ENCODE data around the gene LAMC3.

Gene LAMC3

DNA sequence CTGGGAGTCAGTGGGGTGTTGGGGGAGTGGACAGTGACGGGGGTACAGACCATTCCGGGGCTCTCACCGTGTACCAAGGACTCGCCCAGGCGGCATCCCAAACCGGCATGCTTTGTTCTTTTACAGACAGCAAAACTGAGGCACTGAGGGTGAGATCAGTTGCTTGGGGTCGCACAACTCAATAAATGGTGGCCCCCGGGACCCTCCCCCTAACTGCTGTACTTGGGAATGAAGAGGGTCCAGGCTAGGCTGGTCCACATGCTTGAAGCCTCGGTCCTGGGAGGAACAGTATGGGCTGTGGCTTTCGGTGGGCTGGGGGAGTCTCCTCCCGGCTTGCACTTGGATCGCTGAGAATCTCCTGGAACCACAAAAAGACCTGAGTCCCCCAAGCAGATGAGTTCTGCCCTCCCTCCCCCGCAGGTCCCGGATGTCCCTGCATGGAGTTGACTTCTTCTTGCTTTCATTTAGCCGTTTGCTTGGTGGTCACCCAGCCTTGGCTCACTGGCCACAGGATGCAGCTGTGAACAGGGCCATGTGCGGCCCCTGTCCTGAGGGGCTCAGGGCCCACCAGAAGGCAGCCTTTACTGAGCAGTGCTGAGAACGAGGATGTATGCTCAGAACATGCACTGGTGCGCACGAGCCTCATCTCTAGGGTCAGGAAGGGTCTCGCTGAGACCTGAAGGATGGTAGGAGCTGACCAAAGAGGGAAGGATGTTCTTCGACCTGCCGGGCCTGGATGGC is 4.2 kb downstream of the LAMC3 start:
- H3K27ac ChIP-seq (ENCODE audit: low read depth, low read length, severe bottlenecking): peak overlapping the region; percentile 2
- no peak overlapping the region for H3K4me3 ChIP-seq (ENCODE audit: extremely low read depth, insufficient read depth, low read length, poor library complexity, severe bottlenecking)
- 93 to 95% methylated on average over 20 to 21 of the region's 22 CpGs for WGBS, 2 experiments (ENCODE audit: insufficient coverage in 2 of 2)

DNA sequence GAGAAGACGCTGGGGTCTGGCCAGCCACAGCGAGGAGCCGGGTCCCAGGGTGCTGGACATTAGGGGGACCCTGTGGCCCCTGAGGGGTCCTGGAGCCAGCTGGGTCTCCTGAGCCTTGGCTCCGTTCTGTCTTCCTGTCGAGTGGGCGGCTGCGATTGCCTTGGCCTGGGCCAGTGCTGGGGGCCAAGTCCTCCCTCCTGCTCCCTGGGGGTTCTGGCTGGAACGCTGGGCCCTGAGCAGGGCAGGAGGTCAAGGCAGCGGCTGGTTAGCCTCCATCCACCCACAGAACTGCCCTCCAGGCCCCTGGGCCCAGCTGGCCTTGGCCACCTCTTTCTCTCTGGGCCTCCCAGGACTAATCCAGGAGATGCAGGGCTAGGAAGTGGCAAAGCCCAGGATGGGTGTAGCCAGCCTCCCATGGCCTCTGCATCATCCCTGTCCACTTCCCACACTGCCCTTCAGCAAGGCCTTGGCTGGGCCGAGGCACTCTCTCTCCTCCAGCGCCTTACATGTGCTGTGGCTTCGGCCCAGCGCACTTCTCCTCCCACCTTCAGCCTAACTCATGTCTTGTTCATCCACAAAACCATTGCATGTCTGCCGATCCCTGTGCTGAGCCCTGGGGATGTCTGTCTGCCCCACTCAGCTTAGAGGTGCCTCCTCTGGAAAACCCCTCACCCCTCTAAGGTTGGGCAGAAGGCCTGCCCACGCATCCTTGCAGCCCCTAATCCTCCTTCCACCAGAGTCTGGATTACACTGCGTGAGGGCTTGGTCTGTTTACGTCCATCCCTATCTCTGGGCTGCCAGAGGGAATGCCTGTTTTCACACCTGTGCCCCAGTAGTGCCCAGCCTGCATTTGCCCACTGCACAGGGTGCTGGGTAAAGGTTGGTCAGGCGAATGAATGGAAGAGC is 5.0 kb downstream of the LAMC3 start:
- H3K27ac ChIP-seq (ENCODE audit: low read depth, low read length, severe bottlenecking): no peak overlapping the region
- no peak overlapping the region for H3K4me3 ChIP-seq (ENCODE audit: extremely low read depth, insufficient read depth, low read length, poor library complexity, severe bottlenecking)
- H3K4me1 ChIP-seq (ENCODE audit: control insufficient read depth, insufficient read depth, low read length, poor library complexity, severe bottlenecking): no peaks in the 10 kb centered on the region
- H3K9me3 ChIP-seq (ENCODE audit: control insufficient read depth, low read length): no peaks in the 10 kb centered on the region
- H3K36me3 ChIP-seq (ENCODE audit: control insufficient read depth, insufficient read depth, low read length): no peaks in the 10 kb centered on the region
- WGBS, 2 experiments (ENCODE audit: insufficient coverage in 2 of 2): 94 to 98% methylated on average over 16 of the region's 18 CpGs

More for the DNA sequence above, 4.2 kb downstream of the LAMC3 start:
- Histone ChIP-seq H3K36me3 (ENCODE audit: control insufficient read depth, insufficient read depth, low read length) (no peaks in the 10 kb centered on the region), H3K9me3 (ENCODE audit: control insufficient read depth, low read length) (no peaks in the 10 kb centered on the region), H3K4me1 (ENCODE audit: control insufficient read depth, insufficient read depth, low read length, poor library complexity, severe bottlenecking) (no peaks in the 10 kb centered on the region)

DNA sequence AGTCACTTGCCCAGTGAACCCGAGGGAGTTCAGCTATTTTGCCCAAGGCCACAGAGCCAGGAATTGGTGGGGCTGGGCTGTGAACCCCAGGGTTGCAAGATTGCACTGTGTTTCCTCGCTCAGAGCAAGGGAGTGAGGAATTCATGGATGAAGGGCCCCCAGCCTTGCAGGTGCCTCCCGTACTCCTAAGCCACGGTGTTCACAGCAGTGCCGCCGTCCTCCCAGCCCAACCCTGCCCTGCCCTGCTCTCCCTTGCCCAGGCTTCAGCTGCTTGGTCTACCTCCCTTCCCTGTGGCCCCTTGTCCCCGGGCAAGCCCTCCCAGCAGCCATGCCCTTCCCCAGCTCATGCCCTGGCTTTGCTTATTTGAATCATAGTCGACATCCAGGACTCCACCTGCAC is 6.1 kb downstream of the LAMC3 start:
- Histone ChIP-seq H3K27ac (ENCODE audit: low read depth, low read length, severe bottlenecking) (no peak overlapping the region), H3K4me1 (ENCODE audit: control insufficient read depth, insufficient read depth, low read length, poor library complexity, severe bottlenecking) (no peaks in the 10 kb centered on the region)

DNA sequence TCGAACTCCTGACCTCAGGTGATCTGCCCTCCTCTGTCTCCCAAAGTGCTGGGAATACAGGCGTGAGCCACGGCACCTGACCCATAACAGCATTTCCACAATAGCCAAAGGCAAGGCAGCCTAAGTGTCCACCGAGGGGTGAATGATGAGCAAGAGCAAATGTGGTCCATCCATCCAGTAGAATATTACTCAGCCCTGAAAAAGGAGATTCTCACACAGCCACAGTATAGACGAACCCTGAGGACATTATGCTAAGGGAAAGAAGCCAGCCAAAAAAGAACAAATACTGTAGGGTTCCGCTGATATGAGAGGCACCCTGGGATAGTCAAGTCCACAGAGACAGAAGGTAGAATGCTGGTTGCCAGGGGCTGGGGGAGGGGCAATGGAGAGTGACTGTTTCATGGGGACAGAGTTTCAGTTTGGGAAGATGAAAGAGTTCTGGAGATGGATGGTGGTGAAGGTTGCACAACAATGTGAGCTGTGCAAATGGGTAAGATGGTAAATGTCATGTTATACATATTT is 7.0 kb downstream of the LAMC3 start:
- Histone ChIP-seq H3K9me3 (ENCODE audit: control insufficient read depth, low read length) (no peaks in the 10 kb centered on the region), H3K36me3 (ENCODE audit: control insufficient read depth, insufficient read depth, low read length) (no peaks in the 10 kb centered on the region), H3K4me3 (ENCODE audit: extremely low read depth, insufficient read depth, low read length, poor library complexity, severe bottlenecking) (no peak overlapping the region), H3K4me1 (ENCODE audit: control insufficient read depth, insufficient read depth, low read length, poor library complexity, severe bottlenecking) (no peaks in the 10 kb centered on the region), H3K27ac (ENCODE audit: low read depth, low read length, severe bottlenecking) (no peak overlapping the region)
- WGBS, 2 experiments (ENCODE audit: insufficient coverage in 2 of 2): 75 to 100% methylated on average over 3 to 4 of the region's 6 CpGs

More for the DNA sequence above, 6.1 kb downstream of the LAMC3 start:
- Histone ChIP-seq H3K4me3 (ENCODE audit: extremely low read depth, insufficient read depth, low read length, poor library complexity, severe bottlenecking) (no peak overlapping the region), H3K9me3 (ENCODE audit: control insufficient read depth, low read length) (no peaks in the 10 kb centered on the region), H3K36me3 (ENCODE audit: control insufficient read depth, insufficient read depth, low read length) (no peaks in the 10 kb centered on the region)
- 95% methylated on average over 8 of the region's 8 CpGs for WGBS, 2 experiments (ENCODE audit: insufficient coverage in 2 of 2)

DNA sequence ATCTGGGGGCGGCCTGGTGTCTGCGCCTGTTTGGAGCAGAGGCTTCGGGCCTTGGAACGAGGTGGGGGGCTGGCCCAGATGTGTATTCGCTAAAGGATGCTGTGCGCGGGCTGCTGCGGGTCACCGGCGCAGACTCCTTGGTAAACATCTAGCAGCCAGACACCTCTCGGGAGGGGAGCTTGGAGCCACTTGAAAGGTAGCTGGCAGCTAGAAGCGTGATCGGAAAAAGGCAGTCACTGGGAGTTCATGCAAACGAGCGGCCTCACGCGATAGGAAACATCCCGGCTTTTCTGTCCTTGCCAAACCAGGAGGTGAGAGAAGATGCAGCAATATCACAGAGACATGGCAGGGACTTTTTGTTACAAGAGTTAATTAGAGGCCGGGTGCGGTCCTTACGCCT is 8.1 kb downstream of the LAMC3 start:
- no peak overlapping the region for H3K27ac ChIP-seq (ENCODE audit: low read depth, low read length, severe bottlenecking)
- no peaks in the 10 kb centered on the region for H3K9me3 ChIP-seq (ENCODE audit: control insufficient read depth, low read length)
- H3K4me1 ChIP-seq (ENCODE audit: control insufficient read depth, insufficient read depth, low read length, poor library complexity, severe bottlenecking): no peaks in the 10 kb centered on the region
- H3K36me3 ChIP-seq (ENCODE audit: control insufficient read depth, insufficient read depth, low read length): no peaks in the 10 kb centered on the region
- WGBS, 2 experiments (ENCODE audit: insufficient coverage in 2 of 2): 89 to 94% methylated on average over 18 to 21 of the region's 21 CpGs
- H3K4me3 ChIP-seq (ENCODE audit: extremely low read depth, insufficient read depth, low read length, poor library complexity, severe bottlenecking): no peak overlapping the region

DNA sequence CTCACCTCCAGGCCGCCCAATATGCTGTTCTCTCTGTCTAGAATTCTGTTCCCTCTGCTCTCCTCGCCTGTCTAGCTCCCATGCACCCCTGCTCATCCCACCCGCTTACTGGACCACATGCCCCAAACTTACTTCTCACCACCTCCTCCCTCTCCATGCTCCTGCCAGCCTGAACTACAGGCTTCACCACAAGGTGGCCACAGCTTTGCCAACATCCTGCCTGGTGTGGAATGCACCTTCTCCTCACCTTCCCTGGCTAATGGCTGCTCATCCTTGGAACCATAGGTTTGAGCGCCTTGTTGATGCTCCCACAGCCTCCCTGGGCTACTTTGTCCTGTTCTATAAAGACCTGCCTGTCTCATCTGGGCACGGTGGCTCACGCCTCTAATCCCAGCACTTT is 9.6 kb downstream of the LAMC3 start:
- no peak overlapping the region for H3K27ac ChIP-seq (ENCODE audit: low read depth, low read length, severe bottlenecking)
- no peaks in the 10 kb centered on the region for H3K9me3 ChIP-seq (ENCODE audit: control insufficient read depth, low read length)
- H3K4me3 ChIP-seq (ENCODE audit: extremely low read depth, insufficient read depth, low read length, poor library complexity, severe bottlenecking): no peak overlapping the region
- no peaks in the 10 kb centered on the region for H3K36me3 ChIP-seq (ENCODE audit: control insufficient read depth, insufficient read depth, low read length)
- WGBS, 2 experiments (ENCODE audit: insufficient coverage in 2 of 2): 84 to 93% methylated on average over 6 of the region's 6 CpGs
- no peaks in the 10 kb centered on the region for H3K4me1 ChIP-seq (ENCODE audit: control insufficient read depth, insufficient read depth, low read length, poor library complexity, severe bottlenecking)

DNA sequence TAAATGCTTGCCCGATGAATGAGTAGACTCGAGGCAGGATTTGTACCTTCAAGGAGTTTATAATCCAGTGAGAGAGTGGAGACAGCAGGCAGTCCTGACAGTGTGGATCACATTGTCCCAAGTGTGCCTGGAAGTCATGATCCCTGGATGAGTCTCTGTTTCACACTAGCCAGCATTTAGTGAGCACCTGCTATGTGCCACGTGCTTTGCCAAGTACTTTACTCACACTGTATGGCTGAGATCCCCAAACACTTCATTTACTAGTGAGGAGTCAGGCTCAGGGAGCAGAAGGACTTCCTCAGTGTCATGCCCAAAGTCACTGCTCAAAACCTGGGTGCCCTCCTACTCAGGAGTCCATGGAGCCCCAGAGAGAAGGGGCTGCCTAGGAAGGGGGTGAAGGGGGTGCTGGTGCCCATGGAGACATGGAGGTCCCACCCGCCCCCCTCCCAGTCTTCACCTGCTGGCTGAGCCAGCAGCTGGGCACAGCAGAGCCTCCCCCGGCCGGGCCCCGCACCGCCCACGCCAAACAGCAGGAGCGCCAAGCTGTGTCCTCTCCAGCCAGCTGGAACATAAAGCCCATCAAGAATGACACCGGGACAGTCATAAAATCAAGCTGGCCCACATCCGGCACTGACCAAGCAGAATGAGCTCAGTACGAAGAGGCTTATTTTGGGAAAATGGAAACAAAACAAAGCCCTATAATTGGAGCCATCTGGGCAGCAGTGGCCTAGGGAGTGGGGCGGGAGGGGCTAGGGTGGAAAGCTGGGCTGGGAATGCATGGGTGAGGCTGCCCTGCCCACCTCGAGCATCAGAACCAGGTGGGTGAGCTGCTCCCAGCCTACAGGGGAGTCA is 10.6 kb downstream of the LAMC3 start:
- no peak overlapping the region for H3K27ac ChIP-seq (ENCODE audit: low read depth, low read length, severe bottlenecking)
- no peaks in the 10 kb centered on the region for H3K36me3 ChIP-seq (ENCODE audit: control insufficient read depth, insufficient read depth, low read length)
- H3K4me1 ChIP-seq (ENCODE audit: control insufficient read depth, insufficient read depth, low read length, poor library complexity, severe bottlenecking): no peaks in the 10 kb centered on the region
- H3K9me3 ChIP-seq (ENCODE audit: control insufficient read depth, low read length): no peaks in the 10 kb centered on the region
- H3K4me3 ChIP-seq (ENCODE audit: extremely low read depth, insufficient read depth, low read length, poor library complexity, severe bottlenecking): no peak overlapping the region
- 94 to 95% methylated on average over 10 to 12 of the region's 15 CpGs for WGBS, 2 experiments (ENCODE audit: insufficient coverage in 2 of 2)

DNA sequence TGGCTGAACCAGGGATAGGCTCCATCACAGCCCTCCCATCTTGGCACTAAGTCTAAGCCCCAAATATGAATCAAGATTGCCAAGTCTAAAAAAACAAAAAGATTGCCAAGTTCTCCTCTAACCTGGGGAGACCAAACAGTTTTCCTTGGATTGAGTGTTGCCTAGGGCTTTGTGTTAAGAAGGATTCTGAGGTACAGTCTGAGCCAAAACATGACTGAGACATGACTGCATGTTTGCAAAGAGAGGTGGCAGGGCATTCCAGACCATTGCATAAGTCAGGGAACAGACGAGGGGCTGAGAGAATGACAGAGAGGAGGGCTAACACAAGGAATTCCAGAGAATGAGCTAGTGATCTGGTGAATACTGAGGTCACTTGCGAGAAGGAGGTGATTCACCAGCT is 11.4 kb downstream of the LAMC3 start:
- Histone ChIP-seq H3K4me1 (ENCODE audit: control insufficient read depth, insufficient read depth, low read length, poor library complexity, severe bottlenecking) (no peaks in the 10 kb centered on the region), H3K36me3 (ENCODE audit: control insufficient read depth, insufficient read depth, low read length) (no peaks in the 10 kb centered on the region), H3K4me3 (ENCODE audit: extremely low read depth, insufficient read depth, low read length, poor library complexity, severe bottlenecking) (no peak overlapping the region), H3K27ac (ENCODE audit: low read depth, low read length, severe bottlenecking) (no peak overlapping the region), H3K9me3 (ENCODE audit: control insufficient read depth, low read length) (no peaks in the 10 kb centered on the region)
- 60 to 62% methylated on average over 1 to 2 of the region's 2 CpGs for WGBS, 2 experiments (ENCODE audit: insufficient coverage in 2 of 2)

DNA sequence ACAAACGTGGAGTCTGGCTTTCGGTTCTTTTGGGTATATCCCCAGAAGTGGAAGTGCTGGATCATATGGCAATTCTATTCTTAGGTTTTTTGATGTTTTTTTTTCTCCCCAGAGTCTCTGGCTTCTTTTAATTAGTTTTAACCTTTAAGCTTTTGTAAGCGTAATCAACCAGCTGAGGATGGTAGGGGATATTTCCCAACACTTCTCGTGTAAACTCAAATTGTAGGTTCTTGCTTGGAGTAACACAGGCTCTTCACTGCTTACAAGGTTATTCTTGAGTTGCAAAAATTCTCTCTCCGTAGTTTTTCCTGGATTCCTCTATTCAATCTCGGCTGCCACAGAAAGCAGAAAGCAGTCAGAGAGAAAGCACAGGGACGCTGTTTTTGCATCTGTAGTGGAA is 11.9 kb downstream of the LAMC3 start:
- no peaks in the 10 kb centered on the region for H3K9me3 ChIP-seq (ENCODE audit: control insufficient read depth, low read length)
- no peak overlapping the region for H3K4me3 ChIP-seq (ENCODE audit: extremely low read depth, insufficient read depth, low read length, poor library complexity, severe bottlenecking)
- H3K36me3 ChIP-seq (ENCODE audit: control insufficient read depth, insufficient read depth, low read length): no peaks in the 10 kb centered on the region
- H3K27ac ChIP-seq (ENCODE audit: low read depth, low read length, severe bottlenecking): peak overlapping the region; percentile 41
- 94 to 96% methylated on average over 4 to 5 of the region's 7 CpGs for WGBS, 2 experiments (ENCODE audit: insufficient coverage in 2 of 2)
- no peaks in the 10 kb centered on the region for H3K4me1 ChIP-seq (ENCODE audit: control insufficient read depth, insufficient read depth, low read length, poor library complexity, severe bottlenecking)

DNA sequence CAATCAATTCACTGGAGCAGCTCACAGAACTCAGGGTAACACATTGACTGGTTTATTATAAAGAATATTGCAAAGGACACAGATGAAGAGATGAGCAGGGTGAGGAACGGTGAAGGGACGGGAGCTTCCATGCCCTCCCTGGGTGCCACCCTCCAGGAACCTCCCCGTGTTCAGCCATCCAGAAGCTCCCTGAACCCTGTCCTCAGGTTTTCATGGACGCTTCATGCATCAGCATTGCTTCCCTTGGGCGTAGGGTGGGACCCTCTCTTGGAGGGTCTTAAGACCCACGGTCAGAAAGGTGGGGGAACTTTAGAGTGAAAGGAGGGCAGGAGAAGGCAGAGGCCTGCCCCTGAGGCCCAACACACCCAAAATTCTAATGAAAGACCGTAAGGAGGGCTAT is 12.8 kb downstream of the LAMC3 start:
- H3K4me3 ChIP-seq (ENCODE audit: extremely low read depth, insufficient read depth, low read length, poor library complexity, severe bottlenecking): no peak overlapping the region
- H3K4me1 ChIP-seq (ENCODE audit: control insufficient read depth, insufficient read depth, low read length, poor library complexity, severe bottlenecking): no peaks in the 10 kb centered on the region
- no peaks in the 10 kb centered on the region for H3K36me3 ChIP-seq (ENCODE audit: control insufficient read depth, insufficient read depth, low read length)
- H3K9me3 ChIP-seq (ENCODE audit: control insufficient read depth, low read length): no peaks in the 10 kb centered on the region
- no peak overlapping the region for H3K27ac ChIP-seq (ENCODE audit: low read depth, low read length, severe bottlenecking)
- WGBS, 2 experiments (ENCODE audit: insufficient coverage in 2 of 2): 93 to 98% methylated on average over 4 to 6 of the region's 7 CpGs

Measured in mesodermal cell (in vitro differentiated cells).